HEK293 (cell line): Measurements from ENCODE around the gene TSPAN14.
A peak's percentile ranks its signal among the peaks of the same experiment; 100 is the strongest.

Experiments used
- CTCF ChIA-PET: fragments of 350-600 bp; formaldehyde crosslinking; extraction: SDS; loops from one replicate; lab custom pipeline; 2021; ENCODE audit warnings: antibody characterized with exemption; lab: Yijun Ruan, JAX
- POLR2A ChIA-PET: fragments of 300-600 bp; formaldehyde crosslinking; extraction: SDS; loops from one replicate; lab custom pipeline; 2020; ENCODE audit warnings: antibody characterized with exemption, inconsistent platforms; lab: Yijun Ruan, JAX
- H3K27ac ChIP-seq: fragments of 200-500 bp; sonication (Bioruptor generic); 2 replicates; pipeline ENCODE4 v1.5.1; 2014; ENCODE audit warnings: low read depth, low read length, control low read depth, inconsistent platforms; ENCODE audit errors: extremely low read depth
- H3K36me3 ChIP-seq, 2 experiments: fragments of 200-500 bp in 1 of 2; sonication (Bioruptor generic) in 1 of 2; 1 replicate in 1 of 2; 2 replicates in 1 of 2; pipeline ENCODE4 v1.5.1; 2014 to 2017; ENCODE audit warnings: inconsistent platforms in 2 of 2, low read length in 2 of 2; ENCODE audit not compliant: control insufficient read depth in 2 of 2, insufficient read depth in 1 of 2
- H3K4me1 ChIP-seq: fragments of 200-500 bp; sonication (Bioruptor generic); 2 replicates; pipeline ENCODE4 v1.5.1; 2014; ENCODE audit warnings: mild to moderate bottlenecking, low read length, inconsistent platforms; ENCODE audit not compliant: control insufficient read depth, insufficient read depth
- H3K4me3 ChIP-seq: 2 replicates; pipeline ENCODE4 v1.5.1; 2011; ENCODE audit warnings: low read depth, mild to moderate bottlenecking, control low read depth, low read length, moderate library complexity
- H3K9me3 ChIP-seq: fragments of 200-500 bp; sonication (Bioruptor generic); 2 replicates; pipeline ENCODE4 v1.5.1; 2014; ENCODE audit warnings: low read depth, low read length, inconsistent platforms; ENCODE audit not compliant: control insufficient read depth, insufficient read depth
- AEBP2 ChIP-seq: fragments of 450-650 bp; formaldehyde crosslinking; IDR thresholded peaks from 2 replicates; pipeline ENCODE4 v1.5.1; 2016; ENCODE audit warnings: missing biosample characterization, missing genetic modification characterization, borderline replicate concordance
- GLIS1 ChIP-seq: fragments of 450-650 bp; formaldehyde crosslinking; IDR thresholded peaks from 2 replicates; pipeline ENCODE4 v1.5.1; 2016; ENCODE audit warnings: missing biosample characterization, missing genetic modification characterization
- HOXD13 ChIP-seq: sonication (generic); formaldehyde crosslinking; IDR thresholded peaks from 2 replicates; pipeline ENCODE4 v1.8.0; 2022; ENCODE audit warnings: missing genetic modification reagents, borderline replicate concordance
- KLF1 ChIP-seq: fragments of 450-650 bp; formaldehyde crosslinking; IDR thresholded peaks from 2 replicates; pipeline ENCODE4 v1.5.1; 2016; ENCODE audit warnings: missing biosample characterization, missing genetic modification characterization
- OSR2 ChIP-seq: fragments of 450-650 bp; formaldehyde crosslinking; IDR thresholded peaks from 2 replicates; pipeline ENCODE4 v1.5.1; 2016; ENCODE audit warnings: missing biosample characterization, missing genetic modification characterization
- PRDM1 ChIP-seq: fragments of 450-650 bp; formaldehyde crosslinking; IDR thresholded peaks from 2 replicates; pipeline ENCODE4; 2016; ENCODE audit warnings: missing biosample characterization, missing genetic modification characterization
- RBAK ChIP-seq: fragments of 450-650 bp; formaldehyde crosslinking; IDR thresholded peaks from 2 replicates; pipeline ENCODE4 v1.5.1; 2016; ENCODE audit warnings: missing biosample characterization, missing genetic modification characterization
- YY2 ChIP-seq: fragments of 450-650 bp; formaldehyde crosslinking; IDR thresholded peaks from 2 replicates; pipeline ENCODE4 v1.5.1; 2016; ENCODE audit warnings: missing biosample characterization, missing genetic modification characterization
- ZBTB7A ChIP-seq: fragments of 450-650 bp; formaldehyde crosslinking; IDR thresholded peaks from 2 replicates; pipeline ENCODE4 v1.5.1; 2016; ENCODE audit warnings: low read depth, missing biosample characterization, missing genetic modification characterization
- ZFP37 ChIP-seq: fragments of 450-650 bp; formaldehyde crosslinking; IDR thresholded peaks from 2 replicates; pipeline ENCODE4 v1.5.1; 2016; ENCODE audit warnings: missing biosample characterization, missing genetic modification characterization
- ZNF10 ChIP-seq: fragments of 450-650 bp; formaldehyde crosslinking; IDR thresholded peaks from 2 replicates; pipeline ENCODE4 v1.5.1; 2017; ENCODE audit warnings: missing biosample characterization, missing genetic modification characterization
- ZNF169 ChIP-seq: fragments of 450-650 bp; formaldehyde crosslinking; IDR thresholded peaks from 2 replicates; pipeline ENCODE4 v1.5.1; 2016; ENCODE audit warnings: missing biosample characterization, missing genetic modification characterization
- ZNF23 ChIP-seq: fragments of 450-650 bp; formaldehyde crosslinking; IDR thresholded peaks from 2 replicates; pipeline ENCODE4 v1.5.1; 2016; ENCODE audit warnings: missing biosample characterization, missing genetic modification characterization, borderline replicate concordance
- ZNF266 ChIP-seq: fragments of 450-650 bp; formaldehyde crosslinking; IDR thresholded peaks from 2 replicates; pipeline ENCODE4 v1.5.1; 2016; ENCODE audit warnings: missing biosample characterization, missing genetic modification characterization, low read depth
- ZNF311 ChIP-seq: fragments of 450-650 bp; formaldehyde crosslinking; IDR thresholded peaks from 2 replicates; pipeline ENCODE4 v1.5.1; 2017; ENCODE audit warnings: missing biosample characterization, missing genetic modification characterization, borderline replicate concordance
- ZNF416 ChIP-seq: fragments of 450-650 bp; formaldehyde crosslinking; IDR thresholded peaks from 2 replicates; pipeline ENCODE4 v1.5.1; 2016; ENCODE audit warnings: missing biosample characterization, missing genetic modification characterization
- ZNF558 ChIP-seq: fragments of 450-650 bp; formaldehyde crosslinking; IDR thresholded peaks from 2 replicates; pipeline ENCODE4 v1.5.1; 2016; ENCODE audit warnings: missing biosample characterization, missing genetic modification characterization
- ZNF623 ChIP-seq: fragments of 450-650 bp; formaldehyde crosslinking; IDR thresholded peaks from 2 replicates; pipeline ENCODE4 v1.5.1; 2016; ENCODE audit warnings: missing biosample characterization, missing genetic modification characterization
- ZNF677 ChIP-seq: fragments of 450-650 bp; IDR thresholded peaks from 2 replicates; pipeline ENCODE4 v1.5.0; 2018; ENCODE audit warnings: missing biosample characterization, mild to moderate bottlenecking, missing genetic modification characterization, moderate library complexity
- ZSCAN5A ChIP-seq: fragments of 450-650 bp; formaldehyde crosslinking; IDR thresholded peaks from 2 replicates; pipeline ENCODE4 v1.5.1; 2016; ENCODE audit warnings: missing biosample characterization, missing genetic modification characterization

Gene TSPAN14

GRCh38 chr10:80488539-80489066 is 34.5 kb downstream of the TSPAN14 start:
- Histone ChIP-seq H3K4me3 (no peak overlapping the region), H3K27ac (no peak overlapping the region), H3K36me3 (peaks cover 0 to 30% of the 10 kb centered on the region in 2 experiments; a peak in 1 of 3 replicates), H3K4me1 (no peaks in the 10 kb centered on the region), H3K9me3 (no peaks in the 10 kb centered on the region)
- POLR2A ChIA-PET: interaction anchor here (0.6 kb wide), 1 partner anchor 1043 kb away, joined by 4 read pairs; the partner anchor contains the start of gene ZCCHC24
- no peak for TF ChIP-seq ZNF311 (tag by site-specific recombination)
- no peak for TF ChIP-seq ZNF169 (tag by site-specific recombination)
- TF ChIP-seq ZNF266 (tag by site-specific recombination): no peak
- TF ChIP-seq ZNF416: no peak
- TF ChIP-seq OSR2 (tag by site-specific recombination): no peak
- TF ChIP-seq ZBTB7A: no peak
- no peak for TF ChIP-seq KLF1 (tag by site-specific recombination)
- no peak for TF ChIP-seq ZSCAN5A
- TF ChIP-seq ZNF23: no peak
- CTCF ChIA-PET: interaction anchor here (0.7 kb wide), 1 partner anchor 64 kb away, joined by 3 read pairs; no protein-coding TSS in a partner anchor

GRCh38 chr10:80489371-80490112 is 35.4 kb downstream of the TSPAN14 start:
- no peak overlapping the region for H3K4me3 ChIP-seq
- ChIA-PET POLR2A (no interaction called here), CTCF (interaction anchor here (0.8 to 1.6 kb wide), 2 partner anchors 16 to 107 kb away, joined by 3 read pairs; no protein-coding TSS in a partner anchor)
- no peak overlapping the region for H3K27ac ChIP-seq
- H3K36me3 ChIP-seq: peaks cover 0 to 35% of the 10 kb centered on the region in 2 experiments; a peak in 1 of 3 replicates
- TF ChIP-seq RBAK (tag by site-specific recombination) (no peak), ZNF558 (no peak), ZFP37 (tag by site-specific recombination) (no peak), YY2 (no peak), ZNF623 (tag by site-specific recombination) (0 out of 2 replicates have a peak, but pooled peaks have one; percentile 19), ZNF10 (tag by site-specific recombination) (no peak)
- no peaks in the 10 kb centered on the region for H3K9me3 ChIP-seq
- H3K4me1 ChIP-seq: no peaks in the 10 kb centered on the region

- Histone ChIP-seq H3K27ac (no peak overlapping the region), H3K4me3 (no peak overlapping the region), H3K9me3 (no peaks in the 10 kb centered on the region), H3K4me1 (no peaks in the 10 kb centered on the region), H3K36me3 (peaks cover 0 to 35% of the 10 kb centered on the region in 2 experiments; a peak in 1 of 3 replicates)
- ChIA-PET POLR2A (no interaction called here), CTCF (interaction anchor here (0.5 to 4.6 kb wide), 3 partner anchors 14 to 230 kb away, joined by 3 to 20 read pairs (median 3); no protein-coding TSS in a partner anchor)
- TF ChIP-seq ZNF677 (tag by site-specific recombination): no peak
- TF ChIP-seq AEBP2: no peak
- no peak for TF ChIP-seq PRDM1 (tag by site-specific recombination)
- no peak for TF ChIP-seq GLIS1 (tag by site-specific recombination)
- TF ChIP-seq HOXD13 (CRISPR knock-in tag): no peak
These were observed 37.4 kb downstream of the TSPAN14 start for GRCh38 chr10:80491251-80492102.
